Effector memory CD8-positive, alpha-beta T cell (primary cell): Measurements from ENCODE around the gene SUGCT.

ENCODE experiments used
- ATAC-seq: fragments of 150-1000 bp; cut with Tn5 transposase; replicated peaks from 2 replicates; pipeline ENCODE4 v1.10.0; 2021; ENCODE audit warnings: mild to moderate bottlenecking, moderate library complexity
- DNase-seq, 3 experiments: peaks; one replicate each; pipeline ENCODE4 v3.0.0; 2021
- H3K27ac Mint-ChIP-seq, 2 donors: one replicate each; pipeline ENCODE4 v1.8.0; 2022; ENCODE audit warnings: mild to moderate bottlenecking in 2 of 2, mixed read lengths in 2 of 2, moderate library complexity in 2 of 2
- H3K27me3 Mint-ChIP-seq, 2 donors: one replicate each; pipeline ENCODE4 v1.8.0; 2022; ENCODE audit warnings: mixed read lengths in 2 of 2
- H3K36me3 Mint-ChIP-seq: one replicate; pipeline ENCODE4 v1.8.0; 2022; ENCODE audit warnings: mild to moderate bottlenecking, moderate library complexity, mixed read lengths; ENCODE audit not compliant: insufficient read depth
- H3K4me1 Mint-ChIP-seq, 2 donors: one replicate each; pipeline ENCODE4 v1.8.0; 2022; ENCODE audit warnings: low read depth in 2 of 2, mixed read lengths in 2 of 2
- H3K4me3 Mint-ChIP-seq, 2 donors: one replicate each; pipeline ENCODE4 v1.8.0; 2022; ENCODE audit warnings: mild to moderate bottlenecking in 2 of 2, mixed read lengths in 2 of 2, moderate library complexity in 2 of 2
- H3K9me3 Mint-ChIP-seq, 2 donors: one replicate each; pipeline ENCODE4 v1.8.0; 2022; ENCODE audit warnings: mixed read lengths in 2 of 2

The SUGCT gene

GRCh38 chr7:40658729-40659128 is 523.9 kb downstream of the SUGCT start:
- Mint-ChIP-seq H3K4me3 (no peak overlapping the region), H3K9me3 (peaks cover 12 to 36% of the 10 kb centered on the region in 2 donors), H3K27me3 (no peaks in the 10 kb centered on the region), H3K27ac (no peak overlapping the region), H3K4me1 (no peaks in the 10 kb centered on the region), H3K36me3 (peaks cover 6% of the 10 kb centered on the region)
- no peak for DNase-seq
- ATAC-seq, result no peak

GRCh38 chr7:40659231-40659630 is 524.4 kb downstream of the SUGCT start:
- no peak for DNase-seq
- H3K27me3 Mint-ChIP-seq, result no peaks in the 10 kb centered on the region
- H3K9me3 Mint-ChIP-seq, result peaks cover 12 to 31% of the 10 kb centered on the region in 2 donors
- H3K36me3 Mint-ChIP-seq, result peaks cover 6% of the 10 kb centered on the region
- H3K27ac Mint-ChIP-seq, result no peak overlapping the region
- H3K4me3 Mint-ChIP-seq, result no peak overlapping the region
- no peaks in the 10 kb centered on the region for H3K4me1 Mint-ChIP-seq
- ATAC-seq, result no peak

GRCh38 chr7:40673285-40673684 is 538.5 kb downstream of the SUGCT start:
- no peaks in the 10 kb centered on the region for H3K27me3 Mint-ChIP-seq
- H3K9me3 Mint-ChIP-seq, result peaks cover 9 to 17% of the 10 kb centered on the region in 2 donors
- no peaks in the 10 kb centered on the region for H3K4me1 Mint-ChIP-seq
- no peak overlapping the region for H3K4me3 Mint-ChIP-seq
- no peak for ATAC-seq
- H3K36me3 Mint-ChIP-seq, result no peaks in the 10 kb centered on the region
- DNase-seq, result no peak
- H3K27ac Mint-ChIP-seq, result no peak overlapping the region

GRCh38 chr7:40674316-40674715 is 539.5 kb downstream of the SUGCT start:
- Mint-ChIP-seq H3K27ac (no peak overlapping the region), H3K9me3 (peaks cover 9 to 16% of the 10 kb centered on the region in 2 donors), H3K4me1 (no peaks in the 10 kb centered on the region), H3K36me3 (no peaks in the 10 kb centered on the region), H3K4me3 (no peak overlapping the region), H3K27me3 (no peaks in the 10 kb centered on the region)
- no peak for DNase-seq
- ATAC-seq, result no peak

GRCh38 chr7:40675741-40676140 is 540.9 kb downstream of the SUGCT start:
- H3K27ac Mint-ChIP-seq, result no peak overlapping the region
- DNase-seq (no peak), ATAC-seq (no peak)
- peaks cover 7 to 12% of the 10 kb centered on the region in 2 donors for H3K9me3 Mint-ChIP-seq
- H3K36me3 Mint-ChIP-seq, result no peaks in the 10 kb centered on the region
- H3K27me3 Mint-ChIP-seq, result no peaks in the 10 kb centered on the region
- H3K4me3 Mint-ChIP-seq, result no peak overlapping the region
- H3K4me1 Mint-ChIP-seq, result no peaks in the 10 kb centered on the region

- Mint-ChIP-seq H3K27ac (no peak overlapping the region), H3K4me3 (no peak overlapping the region), H3K36me3 (no peaks in the 10 kb centered on the region), H3K4me1 (no peaks in the 10 kb centered on the region), H3K27me3 (no peaks in the 10 kb centered on the region), H3K9me3 (peaks cover 7 to 12% of the 10 kb centered on the region in 2 donors)
- ATAC-seq (no peak), DNase-seq (no peak)
These were observed 541.4 kb downstream of the SUGCT start for GRCh38 chr7:40676221-40676620.

- Mint-ChIP-seq H3K27ac (no peak overlapping the region), H3K9me3 (peaks cover 8 to 11% of the 10 kb centered on the region in 2 donors), H3K4me3 (no peak overlapping the region), H3K4me1 (no peaks in the 10 kb centered on the region), H3K36me3 (no peaks in the 10 kb centered on the region), H3K27me3 (no peaks in the 10 kb centered on the region)
- DNase-seq, result no peak
- no peak for ATAC-seq
These were observed 545.9 kb downstream of the SUGCT start for GRCh38 chr7:40680657-40681056.

GRCh38 chr7:40682696-40683095 is 547.9 kb downstream of the SUGCT start:
- DNase-seq (no peak), ATAC-seq (no peak)
- Mint-ChIP-seq H3K27ac (no peak overlapping the region), H3K4me3 (no peak overlapping the region), H3K4me1 (no peaks in the 10 kb centered on the region), H3K36me3 (no peaks in the 10 kb centered on the region), H3K27me3 (no peaks in the 10 kb centered on the region), H3K9me3 (peaks cover 6 to 18% of the 10 kb centered on the region in 2 donors)

GRCh38 chr7:40694026-40694809 is 559.4 kb downstream of the SUGCT start:
- DNase-seq (no peak), ATAC-seq (no peak)
- no peaks in the 10 kb centered on the region for H3K4me1 Mint-ChIP-seq
- H3K9me3 Mint-ChIP-seq, result peaks cover 8 to 19% of the 10 kb centered on the region in 2 donors
- no peak overlapping the region for H3K4me3 Mint-ChIP-seq
- no peaks in the 10 kb centered on the region for H3K36me3 Mint-ChIP-seq
- H3K27ac Mint-ChIP-seq, result no peak overlapping the region
- H3K27me3 Mint-ChIP-seq, result no peaks in the 10 kb centered on the region

- H3K4me1 Mint-ChIP-seq, result no peaks in the 10 kb centered on the region
These were observed 560.2 kb downstream of the SUGCT start for GRCh38 chr7:40694991-40695390.

GRCh38 chr7:40697653-40698052 is 562.8 kb downstream of the SUGCT start:
- Mint-ChIP-seq H3K27me3 (no peaks in the 10 kb centered on the region), H3K4me1 (no peaks in the 10 kb centered on the region), H3K9me3 (peaks cover 12 to 22% of the 10 kb centered on the region in 2 donors), H3K4me3 (no peak overlapping the region), H3K36me3 (no peaks in the 10 kb centered on the region), H3K27ac (no peak overlapping the region)
- no peak for ATAC-seq
- DNase-seq, result no peak

More at GRCh38 chr7:40694991-40695390, 560.2 kb downstream of the SUGCT start:
- Mint-ChIP-seq H3K4me3 (no peak overlapping the region), H3K36me3 (no peaks in the 10 kb centered on the region), H3K27me3 (no peaks in the 10 kb centered on the region), H3K9me3 (peaks cover 9 to 21% of the 10 kb centered on the region in 2 donors), H3K27ac (no peak overlapping the region)
- ATAC-seq (no peak), DNase-seq (no peak)

GRCh38 chr7:40698214-40698920 is 563.6 kb downstream of the SUGCT start:
- no peaks in the 10 kb centered on the region for H3K27me3 Mint-ChIP-seq
- H3K4me3 Mint-ChIP-seq, result no peak overlapping the region
- H3K4me1 Mint-ChIP-seq, result no peaks in the 10 kb centered on the region
- no peak overlapping the region for H3K27ac Mint-ChIP-seq
- DNase-seq, result no peak
- peaks cover 12 to 22% of the 10 kb centered on the region in 2 donors for H3K9me3 Mint-ChIP-seq
- H3K36me3 Mint-ChIP-seq, result no peaks in the 10 kb centered on the region
- ATAC-seq, result no peak

- H3K36me3 Mint-ChIP-seq, result no peaks in the 10 kb centered on the region
- ATAC-seq, result no peak
- DNase-seq, result no peak
- H3K27me3 Mint-ChIP-seq, result no peaks in the 10 kb centered on the region
- peaks cover 12 to 22% of the 10 kb centered on the region in 2 donors for H3K9me3 Mint-ChIP-seq
- H3K27ac Mint-ChIP-seq, result no peak overlapping the region
- no peak overlapping the region for H3K4me3 Mint-ChIP-seq
- H3K4me1 Mint-ChIP-seq, result no peaks in the 10 kb centered on the region
These were observed 564.1 kb downstream of the SUGCT start for GRCh38 chr7:40698921-40699260.
